Measurements from ENCODE around the gene ASB11.
A peak's percentile ranks its signal among the peaks of the same experiment; 100 is the strongest.
"Not testable (repeated sequence)": the region's sequence is repeated elsewhere in the genome, so short reads cannot be mapped to it uniquely, and the experiment has no call there.

Gene ASB11

DNA sequence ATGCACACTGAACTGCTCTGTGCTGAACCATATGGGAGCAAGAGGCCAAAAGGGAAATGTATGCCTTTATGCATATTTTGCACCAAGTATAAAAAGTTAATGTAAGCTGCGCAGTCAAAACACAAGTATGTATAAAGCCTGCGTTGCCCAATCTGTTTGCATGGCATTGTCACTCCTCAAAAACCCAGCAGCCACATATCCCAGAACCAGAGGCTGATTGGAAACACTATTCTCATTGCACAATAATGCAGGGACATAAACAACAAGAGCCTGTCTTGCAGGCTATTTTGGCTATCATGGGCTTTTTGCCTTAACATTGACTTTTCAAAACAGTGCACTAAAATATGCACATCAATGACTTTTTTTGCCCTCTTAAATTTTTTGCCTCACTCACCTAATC, 40.5 kb downstream of the ASB11 start:
- H3K27ac ChIP-seq (ENCODE audit: low read depth, low read length): no peak overlapping the region
- H3K4me3 ChIP-seq (ENCODE audit: low read depth in 1 of 2, low read length in 2 of 2): no peak overlapping the region
- H3K9me3 ChIP-seq (ENCODE audit: control insufficient read depth in 1 of 2, low read length in 2 of 2): no peaks in the 10 kb centered on the region
- H3K27me3 ChIP-seq (ENCODE audit: control insufficient read depth in 1 of 2, insufficient read depth in 2 of 2, low read length in 2 of 2): no peaks in the 10 kb centered on the region
- H3K9ac ChIP-seq (ENCODE audit: low read depth in 1 of 2, low read length in 2 of 2): no peak overlapping the region
- no peaks in the 10 kb centered on the region for H3K36me3 ChIP-seq (ENCODE audit: control insufficient read depth in 1 of 2, insufficient read depth in 2 of 2, low read length in 2 of 2)
- no peaks in the 10 kb centered on the region for H3K4me1 ChIP-seq (ENCODE audit: control insufficient read depth in 1 of 2, insufficient read depth in 2 of 2, low read length in 2 of 2)

DNA sequence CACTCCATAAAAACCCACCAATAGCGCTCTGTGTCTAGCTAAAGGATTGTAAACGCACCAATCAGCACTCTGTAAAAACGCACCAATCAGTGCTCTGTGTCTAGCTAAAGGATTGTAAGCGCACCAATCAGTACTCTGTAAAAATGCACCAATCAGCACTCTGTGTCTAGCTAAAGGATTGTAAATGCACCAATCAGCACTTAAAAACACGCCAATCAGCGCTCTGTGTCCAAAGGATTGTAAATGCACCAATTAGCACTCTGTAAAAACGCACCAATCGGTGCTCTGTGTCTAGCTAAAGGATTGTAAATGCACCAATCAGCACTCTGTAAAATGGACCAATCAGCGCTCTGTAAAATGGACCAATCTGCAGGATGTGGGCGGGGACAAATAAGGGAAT, 42.2 kb downstream of the ASB11 start:
- H3K4me1 ChIP-seq (ENCODE audit: control insufficient read depth in 1 of 2, insufficient read depth in 2 of 2, low read length in 2 of 2); H3K36me3 ChIP-seq (ENCODE audit: control insufficient read depth in 1 of 2, insufficient read depth in 2 of 2, low read length in 2 of 2); H3K4me3 ChIP-seq (ENCODE audit: low read depth in 1 of 2, low read length in 2 of 2); H3K27ac ChIP-seq (ENCODE audit: low read depth, low read length); H3K9ac ChIP-seq (ENCODE audit: low read depth in 1 of 2, low read length in 2 of 2); H3K27me3 ChIP-seq (ENCODE audit: control insufficient read depth in 1 of 2, insufficient read depth in 2 of 2, low read length in 2 of 2); H3K9me3 ChIP-seq (ENCODE audit: control insufficient read depth in 1 of 2, low read length in 2 of 2): not testable (repeated sequence)

DNA sequence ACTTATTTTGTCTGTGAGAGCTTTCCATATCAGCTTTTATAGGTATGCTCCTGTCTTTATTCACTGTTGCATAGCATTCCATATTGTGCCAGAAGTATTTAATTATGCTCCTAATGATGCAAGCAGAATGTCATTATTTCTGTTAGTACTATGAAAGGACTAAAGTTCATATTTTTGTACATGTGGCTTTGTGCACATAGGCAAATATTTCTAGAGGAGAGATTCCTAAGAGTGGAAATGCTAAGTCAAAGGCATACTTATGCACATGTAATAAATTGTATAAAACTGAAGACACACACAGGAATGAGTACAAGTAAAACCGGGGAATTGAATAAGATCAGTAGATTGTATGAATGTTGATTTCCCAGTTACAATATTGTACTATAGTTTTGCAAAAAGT, 43.7 kb downstream of the ASB11 start:
- Histone ChIP-seq H3K36me3 (ENCODE audit: control insufficient read depth in 1 of 2, insufficient read depth in 2 of 2, low read length in 2 of 2) (no peaks in the 10 kb centered on the region), H3K4me1 (ENCODE audit: control insufficient read depth in 1 of 2, insufficient read depth in 2 of 2, low read length in 2 of 2) (no peaks in the 10 kb centered on the region), H3K9me3 (ENCODE audit: control insufficient read depth in 1 of 2, low read length in 2 of 2) (no peaks in the 10 kb centered on the region)

DNA sequence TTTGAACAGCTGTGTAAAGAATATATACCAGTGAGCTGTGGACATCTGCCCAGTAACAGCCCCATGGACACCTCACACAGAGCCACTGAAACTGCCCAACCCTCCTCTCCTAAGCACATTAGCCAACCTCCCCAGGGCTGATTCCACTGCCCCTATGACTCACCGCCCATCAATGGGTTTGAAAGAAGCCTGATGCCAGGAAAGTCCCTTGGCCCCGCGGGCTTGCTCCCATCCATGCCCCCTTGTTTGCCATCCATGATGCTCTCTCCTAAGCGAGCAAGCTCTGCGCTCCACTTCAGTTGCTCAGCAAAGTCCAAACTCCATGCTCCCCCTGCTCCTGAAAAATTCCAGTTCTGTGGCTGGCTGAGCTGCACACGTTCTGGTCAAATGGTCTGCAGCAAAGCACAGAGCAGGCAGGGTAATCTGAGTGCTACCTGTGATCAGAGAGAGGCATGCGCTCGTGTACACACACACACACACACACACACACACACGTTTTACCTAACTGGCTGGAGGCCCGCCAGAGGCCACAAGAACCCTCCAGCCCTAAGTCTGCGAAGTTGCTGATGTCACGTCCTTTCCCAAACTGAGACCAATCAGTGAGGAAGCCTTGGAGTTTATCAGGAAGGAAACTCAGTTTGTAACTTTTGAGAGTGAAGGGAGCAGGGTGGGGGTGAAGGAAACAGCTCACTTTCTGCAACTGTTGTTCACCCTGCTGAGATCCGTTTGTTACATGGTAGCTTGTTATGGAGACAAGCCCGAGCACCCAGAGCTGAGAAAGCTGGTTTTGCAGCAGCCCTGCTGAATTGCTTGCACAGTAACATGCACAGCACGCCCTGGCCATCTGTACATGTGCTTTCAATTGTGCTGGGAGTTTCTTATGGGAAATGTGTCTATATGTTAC, 45.6 kb downstream of the ASB11 start, which contains the start of gene ASB9:
ASB9 (minus strand) TSS at position 466 of the 904 bp plus-strand sequence; CDS start at position 257, 209 bp downstream.
- Histone ChIP-seq H3K36me3 (ENCODE audit: control insufficient read depth in 1 of 2, insufficient read depth in 2 of 2, low read length in 2 of 2) (no peaks in the 10 kb centered on the region), H3K27ac (ENCODE audit: low read depth, low read length) (no peak within 1 kb of the TSS), H3K9ac (ENCODE audit: low read depth in 1 of 2, low read length in 2 of 2) (no peak within 1 kb of the TSS), H3K4me3 (ENCODE audit: low read depth in 1 of 2, low read length in 2 of 2) (peak within 1 kb of the TSS; percentile 35 to 40), H3K27me3 (ENCODE audit: control insufficient read depth in 1 of 2, insufficient read depth in 2 of 2, low read length in 2 of 2) (no peaks in the 10 kb centered on the region), H3K4me1 (ENCODE audit: control insufficient read depth in 1 of 2, insufficient read depth in 2 of 2, low read length in 2 of 2) (no peaks in the 10 kb centered on the region), H3K9me3 (ENCODE audit: control insufficient read depth in 1 of 2, low read length in 2 of 2) (no peaks in the 10 kb centered on the region)

More for the DNA sequence above, 43.7 kb downstream of the ASB11 start:
- Histone ChIP-seq H3K27me3 (ENCODE audit: control insufficient read depth in 1 of 2, insufficient read depth in 2 of 2, low read length in 2 of 2) (no peaks in the 10 kb centered on the region), H3K4me3 (ENCODE audit: low read depth in 1 of 2, low read length in 2 of 2) (no peak overlapping the region), H3K27ac (ENCODE audit: low read depth, low read length) (no peak overlapping the region), H3K9ac (ENCODE audit: low read depth in 1 of 2, low read length in 2 of 2) (no peak overlapping the region)

DNA sequence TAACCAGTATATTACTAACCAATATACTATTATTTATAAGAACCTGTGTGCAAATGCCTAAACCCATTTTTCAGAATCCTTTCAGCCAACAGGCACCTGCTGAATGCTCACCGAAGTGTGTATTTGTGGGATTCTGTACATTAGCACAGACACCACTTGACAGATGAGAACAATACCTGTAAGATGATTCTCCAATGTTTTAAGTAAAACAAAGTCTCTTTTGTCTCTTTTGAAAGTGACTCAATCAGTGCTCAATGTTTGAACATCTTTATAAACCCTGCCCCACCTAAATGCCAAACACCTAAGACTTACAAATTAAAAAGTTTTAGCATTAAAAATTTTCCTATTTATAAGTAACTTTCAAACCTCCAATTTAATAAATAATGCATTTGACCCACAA, 46.3 kb downstream of the ASB11 start:
- no peak overlapping the region for H3K27ac ChIP-seq (ENCODE audit: low read depth, low read length)
- H3K9me3 ChIP-seq (ENCODE audit: control insufficient read depth in 1 of 2, low read length in 2 of 2): no peaks in the 10 kb centered on the region

GRCh38 chrX:15254852-15255251, 60.6 kb downstream of the ASB11 start:
- Histone ChIP-seq H3K9ac (ENCODE audit: low read depth in 1 of 2, low read length in 2 of 2) (no peak overlapping the region), H3K36me3 (ENCODE audit: control insufficient read depth in 1 of 2, insufficient read depth in 2 of 2, low read length in 2 of 2) (no peaks in the 10 kb centered on the region), H3K9me3 (ENCODE audit: control insufficient read depth in 1 of 2, low read length in 2 of 2) (no peaks in the 10 kb centered on the region), H3K27me3 (ENCODE audit: control insufficient read depth in 1 of 2, insufficient read depth in 2 of 2, low read length in 2 of 2) (no peaks in the 10 kb centered on the region), H3K27ac (ENCODE audit: low read depth, low read length) (no peak overlapping the region), H3K4me3 (ENCODE audit: low read depth in 1 of 2, low read length in 2 of 2) (no peak overlapping the region), H3K4me1 (ENCODE audit: control insufficient read depth in 1 of 2, insufficient read depth in 2 of 2, low read length in 2 of 2) (no peaks in the 10 kb centered on the region)

More for the DNA sequence above, 46.3 kb downstream of the ASB11 start:
- H3K4me3 ChIP-seq (ENCODE audit: low read depth in 1 of 2, low read length in 2 of 2): no peak overlapping the region
- H3K36me3 ChIP-seq (ENCODE audit: control insufficient read depth in 1 of 2, insufficient read depth in 2 of 2, low read length in 2 of 2): no peaks in the 10 kb centered on the region
- H3K27me3 ChIP-seq (ENCODE audit: control insufficient read depth in 1 of 2, insufficient read depth in 2 of 2, low read length in 2 of 2): no peaks in the 10 kb centered on the region
- H3K9ac ChIP-seq (ENCODE audit: low read depth in 1 of 2, low read length in 2 of 2): no peak overlapping the region
- H3K4me1 ChIP-seq (ENCODE audit: control insufficient read depth in 1 of 2, insufficient read depth in 2 of 2, low read length in 2 of 2): no peaks in the 10 kb centered on the region

DNA sequence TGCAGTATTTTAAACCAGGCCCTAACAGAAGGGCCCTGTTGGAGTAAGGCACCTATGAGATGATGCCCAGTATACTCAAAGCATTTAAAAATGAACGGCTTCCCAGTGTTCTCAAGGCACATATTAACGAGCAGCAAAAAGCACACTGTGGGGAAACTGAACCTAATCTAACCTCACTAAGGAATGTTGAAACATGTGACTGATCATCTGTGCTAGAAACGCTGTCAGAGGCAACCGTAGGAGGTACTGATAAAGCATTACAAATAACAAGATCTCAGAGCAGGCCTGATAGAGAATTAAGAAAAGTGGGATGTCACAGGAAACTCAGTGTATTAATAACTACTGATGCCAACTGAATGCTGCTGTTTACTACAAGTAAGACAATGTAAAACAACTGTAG, 69.5 kb downstream of the ASB11 start:
- Histone ChIP-seq H3K4me3 (ENCODE audit: low read depth in 1 of 2, low read length in 2 of 2) (no peak overlapping the region), H3K36me3 (ENCODE audit: control insufficient read depth in 1 of 2, insufficient read depth in 2 of 2, low read length in 2 of 2) (no peaks in the 10 kb centered on the region), H3K4me1 (ENCODE audit: control insufficient read depth in 1 of 2, insufficient read depth in 2 of 2, low read length in 2 of 2) (no peaks in the 10 kb centered on the region), H3K9ac (ENCODE audit: low read depth in 1 of 2, low read length in 2 of 2) (no peak overlapping the region), H3K27ac (ENCODE audit: low read depth, low read length) (no peak overlapping the region), H3K9me3 (ENCODE audit: control insufficient read depth in 1 of 2, low read length in 2 of 2) (no peaks in the 10 kb centered on the region), H3K27me3 (ENCODE audit: control insufficient read depth in 1 of 2, insufficient read depth in 2 of 2, low read length in 2 of 2) (no peaks in the 10 kb centered on the region)

DNA sequence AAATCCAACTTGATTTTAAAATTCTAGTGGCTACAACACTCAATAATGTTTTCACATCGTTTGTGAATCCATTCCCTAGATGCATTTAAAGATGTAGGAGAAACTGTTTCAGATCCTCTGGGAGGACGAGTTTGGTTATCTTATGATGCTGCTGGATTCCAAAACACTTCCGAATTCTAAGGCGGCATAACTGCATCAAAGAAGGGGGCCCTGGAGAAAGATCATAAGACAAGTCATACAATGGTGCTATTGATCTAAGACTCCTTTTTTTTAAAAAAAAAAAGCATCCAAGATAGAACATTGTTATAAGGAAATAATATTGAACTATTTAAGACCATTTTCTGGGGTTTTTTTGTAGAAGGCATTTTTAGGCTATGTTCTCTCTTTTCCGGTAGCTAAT, 71.0 kb downstream of the ASB11 start:
- Histone ChIP-seq H3K4me3 (ENCODE audit: low read depth in 1 of 2, low read length in 2 of 2) (no peak overlapping the region), H3K9ac (ENCODE audit: low read depth in 1 of 2, low read length in 2 of 2) (no peak overlapping the region), H3K27me3 (ENCODE audit: control insufficient read depth in 1 of 2, insufficient read depth in 2 of 2, low read length in 2 of 2) (no peaks in the 10 kb centered on the region), H3K4me1 (ENCODE audit: control insufficient read depth in 1 of 2, insufficient read depth in 2 of 2, low read length in 2 of 2) (no peaks in the 10 kb centered on the region), H3K36me3 (ENCODE audit: control insufficient read depth in 1 of 2, insufficient read depth in 2 of 2, low read length in 2 of 2) (no peaks in the 10 kb centered on the region), H3K27ac (ENCODE audit: low read depth, low read length) (no peak overlapping the region), H3K9me3 (ENCODE audit: control insufficient read depth in 1 of 2, low read length in 2 of 2) (no peaks in the 10 kb centered on the region)

DNA sequence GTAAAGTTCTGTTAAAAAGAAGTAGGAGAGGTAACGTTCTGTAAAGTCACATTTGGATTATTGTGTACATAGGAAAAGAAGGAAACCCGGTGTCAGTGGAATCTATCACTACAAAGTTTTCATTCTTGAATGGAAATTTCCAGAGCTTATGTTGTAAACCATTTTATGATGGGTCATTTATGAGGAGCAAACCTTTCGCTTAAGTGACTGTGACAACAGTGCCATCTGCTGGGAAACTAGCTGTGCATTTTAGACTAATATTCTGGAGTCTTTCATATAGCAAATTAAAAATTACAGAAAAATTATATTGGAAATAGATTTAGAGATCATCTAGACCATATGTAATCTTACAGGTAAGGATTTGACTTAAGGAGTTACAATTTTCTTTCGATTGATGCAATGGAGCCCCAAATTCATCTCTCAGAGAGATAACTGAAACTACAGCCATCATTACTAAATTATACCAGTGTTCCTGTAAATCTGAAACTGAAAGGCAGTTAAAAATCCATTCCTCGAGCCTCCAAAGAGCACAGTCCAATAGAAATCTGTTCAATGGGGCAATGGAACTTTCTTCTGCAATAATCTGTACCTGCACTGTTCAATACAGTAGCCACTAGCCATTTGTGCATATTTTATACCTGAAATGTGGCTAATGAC, 72.4 kb downstream of the ASB11 start:
- no peaks in the 10 kb centered on the region for H3K36me3 ChIP-seq (ENCODE audit: control insufficient read depth in 1 of 2, insufficient read depth in 2 of 2, low read length in 2 of 2)
- no peaks in the 10 kb centered on the region for H3K27me3 ChIP-seq (ENCODE audit: control insufficient read depth in 1 of 2, insufficient read depth in 2 of 2, low read length in 2 of 2)
- H3K9me3 ChIP-seq (ENCODE audit: control insufficient read depth in 1 of 2, low read length in 2 of 2): no peaks in the 10 kb centered on the region
- H3K4me1 ChIP-seq (ENCODE audit: control insufficient read depth in 1 of 2, insufficient read depth in 2 of 2, low read length in 2 of 2): no peaks in the 10 kb centered on the region
- H3K9ac ChIP-seq (ENCODE audit: low read depth in 1 of 2, low read length in 2 of 2): no peak overlapping the region
- no peak overlapping the region for H3K4me3 ChIP-seq (ENCODE audit: low read depth in 1 of 2, low read length in 2 of 2)
- H3K27ac ChIP-seq (ENCODE audit: low read depth, low read length): no peak overlapping the region

DNA sequence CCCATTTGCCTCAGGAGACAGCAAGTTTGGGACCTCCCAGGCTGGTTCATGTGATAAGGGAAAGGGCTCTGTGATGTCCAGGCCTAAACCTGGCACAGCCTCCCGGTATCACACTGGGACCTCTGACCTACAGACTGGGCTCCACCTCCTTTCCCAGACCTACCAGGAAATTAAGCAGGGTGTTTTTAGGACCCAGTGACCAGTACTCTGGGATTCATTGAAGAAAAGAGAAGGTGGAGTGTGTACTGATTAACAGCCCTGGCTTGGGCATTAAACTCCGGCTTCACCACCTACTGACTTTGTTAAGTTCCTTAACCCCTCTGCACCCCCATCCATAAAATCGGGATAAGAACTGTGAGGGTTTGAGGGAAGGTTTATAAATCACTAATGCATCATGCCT, 74.1 kb downstream of the ASB11 start:
- no peaks in the 10 kb centered on the region for H3K36me3 ChIP-seq (ENCODE audit: control insufficient read depth in 1 of 2, insufficient read depth in 2 of 2, low read length in 2 of 2)
- no peak overlapping the region for H3K27ac ChIP-seq (ENCODE audit: low read depth, low read length)
- H3K4me3 ChIP-seq (ENCODE audit: low read depth in 1 of 2, low read length in 2 of 2): no peak overlapping the region
- no peak overlapping the region for H3K9ac ChIP-seq (ENCODE audit: low read depth in 1 of 2, low read length in 2 of 2)
- no peaks in the 10 kb centered on the region for H3K4me1 ChIP-seq (ENCODE audit: control insufficient read depth in 1 of 2, insufficient read depth in 2 of 2, low read length in 2 of 2)
- H3K27me3 ChIP-seq (ENCODE audit: control insufficient read depth in 1 of 2, insufficient read depth in 2 of 2, low read length in 2 of 2): no peaks in the 10 kb centered on the region
- H3K9me3 ChIP-seq (ENCODE audit: control insufficient read depth in 1 of 2, low read length in 2 of 2): no peaks in the 10 kb centered on the region

Measured in duodenal mucosa (tissue), 2 donors.